Breast epithelium (tissue), 4 donors: ENCODE data around the gene MR1. TPM values are rescaled to one million over a fixed set of nuclear protein-coding genes. Genes with fewer than 3 reads are reported as not detected.

Source experiments
- DNase-seq, 2 donors: peaks; one replicate each; pipeline ENCODE4 v3.0.0-alpha.2; 2019; ENCODE audit warnings: low spot score in 2 of 2
- H3K27ac ChIP-seq, 2 donors: fragments of 200-600 bp; sonication (generic) in 1 of 2; one replicate each; pipeline ENCODE4 v1.5.1; 2016 to 2019; ENCODE audit warnings: mild to moderate bottlenecking in 1 of 2
- H3K27me3 ChIP-seq, 2 donors: fragments of 200-600 bp; sonication (generic) in 1 of 2; one replicate each; pipeline versions ENCODE4 v1.5.1 to v1.6.0; 2017 to 2019; ENCODE audit warnings: control low read depth in 1 of 2, mild to moderate bottlenecking in 1 of 2
- H3K36me3 ChIP-seq: fragments of 200-600 bp; one replicate; pipeline ENCODE4 v1.5.1; 2019
- H3K4me1 ChIP-seq, 2 donors: fragments of 200-600 bp; sonication (generic); one replicate each; pipeline ENCODE4 v1.5.1; 2016 to 2019; ENCODE audit warnings: control low read depth in 1 of 2
- H3K4me3 ChIP-seq, 3 donors: fragments of 200-600 bp; sonication (generic); 1 replicate in 2 of 3; 2 replicates in 1 of 3; pipeline ENCODE4 v1.5.1; 2016 to 2019; ENCODE audit warnings: mild to moderate bottlenecking in 3 of 3, moderate library complexity in 2 of 3
- H3K9me3 ChIP-seq, 2 donors: fragments of 200-600 bp; sonication (generic) in 1 of 2; one replicate each; pipeline ENCODE4 v1.5.1; 2016 to 2019; ENCODE audit warnings: control low read depth in 1 of 2
- POLR2A ChIP-seq: fragments of 450-650 bp; IDR thresholded peaks from one replicate; pipeline ENCODE4 v1.6.1; 2016; ENCODE audit warnings: antibody characterized with exemption, mild to moderate bottlenecking, moderate library complexity
- POLR2AphosphoS5 ChIP-seq, 3 donors: sonication (generic); formaldehyde crosslinking; IDR thresholded peaks; one replicate each; pipeline ENCODE4 v1.6.1; 2017; ENCODE audit warnings: antibody characterized with exemption in 3 of 3
- intact Hi-C: fragments of 100-400 bp; cut with DNase I; formaldehyde crosslinking; loops from one replicate; pipeline ENCODE4 v1.15.1; 2023; ENCODE audit warnings: low total_unique reads
- total RNA-seq, 3 donors: library from RNA; depleted of rRNA; stranded (reverse); fragments of >200 nt; gene quantifications; one replicate each; pipeline ENCODE4 v1.1.0, GENCODE V29; 2016
- TF ChIP-seq, protein P1 (sequence below), 3 donors: fragments of 450-650 bp; IDR thresholded peaks; one replicate each; pipeline ENCODE4 v1.5.1; 2016 to 2017; ENCODE audit warnings: antibody characterized with exemption in 3 of 3, mild to moderate bottlenecking in 3 of 3, moderate library complexity in 3 of 3

MR1 gene
- total RNA-seq, 3 donors from 2014 or later: 12.8 to 23.4 (median 15.2) TPM

GRCh38 chr1:181075766-181076350 lies 42.1 kb downstream of the MR1 start:
- no peak overlapping the region for H3K27ac ChIP-seq
- intact Hi-C loops: no loop called here
- no peak overlapping the region for H3K4me3 ChIP-seq

DNA sequence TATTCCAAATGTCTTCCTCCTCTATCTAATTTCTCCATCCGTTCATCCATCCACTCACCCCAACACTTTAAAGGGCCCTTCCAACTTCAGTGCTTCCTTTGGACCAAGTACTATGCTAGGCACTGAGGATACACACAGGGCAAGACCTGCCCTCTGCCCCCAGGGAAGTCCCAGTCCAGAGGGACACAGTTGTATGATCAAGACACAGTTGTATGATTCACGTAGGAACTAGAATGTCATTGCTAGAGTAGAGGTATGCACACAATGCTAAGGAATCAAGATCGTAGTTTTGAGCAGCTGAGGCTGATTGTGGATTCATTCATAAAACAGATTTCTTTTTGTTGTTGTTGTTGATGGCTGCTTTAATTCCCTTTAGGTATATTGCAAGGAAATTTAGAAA lies 43.1 kb downstream of the MR1 start:
- intact Hi-C loops: no loop called here
- Histone ChIP-seq H3K27ac (no peak overlapping the region), H3K27me3 (no peaks in the 10 kb centered on the region), H3K36me3 (no peaks in the 10 kb centered on the region), H3K4me3 (no peak overlapping the region), H3K4me1 (no peaks in the 10 kb centered on the region), H3K9me3 (no peaks in the 10 kb centered on the region)
- no peak for DNase-seq
- TF ChIP-seq POLR2AphosphoS5 (IDR thresholded peaks at IDR 0.05) (no peak), POLR2A (no peak)

More at GRCh38 chr1:181075766-181076350, 42.1 kb downstream of the MR1 start:
- H3K4me1 ChIP-seq: no peaks in the 10 kb centered on the region
- no peaks in the 10 kb centered on the region for H3K36me3 ChIP-seq
- no peaks in the 10 kb centered on the region for H3K9me3 ChIP-seq
- TF ChIP-seq POLR2A (no peak), POLR2AphosphoS5 (IDR thresholded peaks at IDR 0.05) (no peak)
- TF ChIP-seq, protein P1, sequence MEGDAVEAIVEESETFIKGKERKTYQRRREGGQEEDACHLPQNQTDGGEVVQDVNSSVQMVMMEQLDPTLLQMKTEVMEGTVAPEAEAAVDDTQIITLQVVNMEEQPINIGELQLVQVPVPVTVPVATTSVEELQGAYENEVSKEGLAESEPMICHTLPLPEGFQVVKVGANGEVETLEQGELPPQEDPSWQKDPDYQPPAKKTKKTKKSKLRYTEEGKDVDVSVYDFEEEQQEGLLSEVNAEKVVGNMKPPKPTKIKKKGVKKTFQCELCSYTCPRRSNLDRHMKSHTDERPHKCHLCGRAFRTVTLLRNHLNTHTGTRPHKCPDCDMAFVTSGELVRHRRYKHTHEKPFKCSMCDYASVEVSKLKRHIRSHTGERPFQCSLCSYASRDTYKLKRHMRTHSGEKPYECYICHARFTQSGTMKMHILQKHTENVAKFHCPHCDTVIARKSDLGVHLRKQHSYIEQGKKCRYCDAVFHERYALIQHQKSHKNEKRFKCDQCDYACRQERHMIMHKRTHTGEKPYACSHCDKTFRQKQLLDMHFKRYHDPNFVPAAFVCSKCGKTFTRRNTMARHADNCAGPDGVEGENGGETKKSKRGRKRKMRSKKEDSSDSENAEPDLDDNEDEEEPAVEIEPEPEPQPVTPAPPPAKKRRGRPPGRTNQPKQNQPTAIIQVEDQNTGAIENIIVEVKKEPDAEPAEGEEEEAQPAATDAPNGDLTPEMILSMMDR (IDR thresholded peaks at IDR 0.05): no peak
- DNase-seq: no peak
- H3K27me3 ChIP-seq: no peaks in the 10 kb centered on the region

DNA sequence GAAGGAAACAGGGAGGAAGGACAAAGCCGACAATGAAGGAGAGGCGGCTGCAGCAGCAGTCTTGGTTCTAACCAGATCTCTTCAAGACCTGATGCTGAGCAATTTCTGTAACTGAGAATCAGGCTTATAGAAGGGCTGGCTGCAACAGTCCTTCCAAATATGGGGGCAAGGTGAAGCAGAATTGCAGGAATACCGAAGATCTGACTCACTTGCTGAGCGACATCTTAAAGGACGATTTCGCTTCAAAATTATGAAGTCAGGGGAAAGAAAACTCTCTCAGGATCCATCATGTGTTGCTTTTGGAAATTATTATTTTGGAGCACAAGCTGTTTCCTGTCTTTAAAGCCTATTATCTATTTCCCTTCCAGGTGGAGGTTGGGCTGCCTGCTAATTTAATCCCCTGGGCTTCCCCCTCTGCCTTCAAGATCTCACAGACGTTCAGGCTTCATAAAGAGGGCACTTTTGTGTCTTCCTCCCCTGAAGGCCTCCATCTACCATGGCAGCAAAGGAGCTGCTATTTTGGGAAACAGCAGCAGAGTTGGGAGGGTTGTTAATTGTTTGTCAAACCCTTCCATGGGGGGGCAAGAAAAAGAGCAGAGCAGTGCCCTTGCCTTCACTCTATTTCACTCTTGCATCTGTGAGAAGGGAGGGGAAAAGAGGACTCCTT lies 43.9 kb downstream of the MR1 start:
- Histone ChIP-seq H3K27ac (no peak overlapping the region), H3K4me1 (no peaks in the 10 kb centered on the region), H3K9me3 (no peaks in the 10 kb centered on the region), H3K4me3 (no peak overlapping the region), H3K27me3 (no peaks in the 10 kb centered on the region), H3K36me3 (no peaks in the 10 kb centered on the region)
- no peak for DNase-seq
- intact Hi-C loops: no loop called here
- TF ChIP-seq POLR2A (no peak), POLR2AphosphoS5 (IDR thresholded peaks at IDR 0.05) (no peak)
- TF ChIP-seq, protein P1 (IDR thresholded peaks at IDR 0.05): no peak

- Histone ChIP-seq H3K27me3 (no peaks in the 10 kb centered on the region), H3K4me1 (no peaks in the 10 kb centered on the region), H3K36me3 (no peaks in the 10 kb centered on the region), H3K4me3 (no peak overlapping the region), H3K27ac (no peak overlapping the region), H3K9me3 (no peaks in the 10 kb centered on the region)
- TF ChIP-seq POLR2AphosphoS5 (IDR thresholded peaks at IDR 0.05): no peak
- no peak for TF ChIP-seq POLR2A
- TF ChIP-seq, protein P1 (IDR thresholded peaks at IDR 0.05): no peak
- DNase-seq: no peak
- intact Hi-C loops: no loop called here
These were observed 45.6 kb downstream of the MR1 start for GRCh38 chr1:181079382-181079781.

- Histone ChIP-seq H3K9me3 (no peaks in the 10 kb centered on the region), H3K4me3 (no peak overlapping the region), H3K36me3 (no peaks in the 10 kb centered on the region), H3K27me3 (no peaks in the 10 kb centered on the region), H3K4me1 (no peaks in the 10 kb centered on the region), H3K27ac (no peak overlapping the region)
- no peak for TF ChIP-seq POLR2AphosphoS5 (IDR thresholded peaks at IDR 0.05)
- no peak for TF ChIP-seq POLR2A
- TF ChIP-seq, protein P1 (IDR thresholded peaks at IDR 0.05): no peak
- intact Hi-C loops: loop anchor here (10.0 kb wide), 1 partner anchor 45 kb away; the partner anchor contains the start of gene MR1
- no peak for DNase-seq
These were observed 46.1 kb downstream of the MR1 start for GRCh38 chr1:181079920-181080319.
